ENCODE data around the gene PTGES3L.

Gene PTGES3L

GRCh38 chr17:42918902-42919521, 60.9 kb downstream of the PTGES3L start:
- H3K27ac ChIP-seq: no peak overlapping the region; the same call in 1 of the 2 replicates
- no peaks in the 10 kb centered on the region for H3K36me3 ChIP-seq
- H3K9me3 ChIP-seq (ENCODE audit: severe bottlenecking): no peaks in the 10 kb centered on the region
- DNase-seq: no peak
- TF ChIP-seq CTCF (IDR thresholded peaks at IDR 0.05; ENCODE audit: low read depth, low read length): no peak
- H3K27me3 ChIP-seq (ENCODE audit: insufficient read depth, low read depth, severe bottlenecking): no peaks in the 10 kb centered on the region
- no peak overlapping the region for H3K4me3 ChIP-seq (ENCODE audit: low read depth, low read length)

Measured in WERI-Rb-1 (cell line).